H1 (cell line): ENCODE data around the gene TMTC2. TPM values are rescaled to one million over a fixed set of nuclear protein-coding genes. Genes with fewer than 3 reads are reported as not detected.

Experiments
- CTCF ChIA-PET: fragments of 300-600 bp; sonication (Branson Sonifier 250); formaldehyde crosslinking; loops from one replicate; lab custom pipeline; 2021; ENCODE audit not compliant: partially characterized antibody; lab: Charles Lee
- POLR2A ChIA-PET: fragments of 300-600 bp; sonication (Branson Sonifier 250); formaldehyde crosslinking; loops from one replicate; lab custom pipeline; 2021; ENCODE audit warnings: inconsistent platforms; ENCODE audit not compliant: partially characterized antibody; lab: Charles Lee
- DNase-seq, 2 experiments: peaks; one replicate each; pipeline versions ENCODE4 v3.0.0 to v3.0.0-alpha.2; 2010 to 2022; ENCODE audit warnings: low spot score in 2 of 2, low read depth in 1 of 2, mixed read lengths in 1 of 2
- FAIRE-seq: peaks from 2 replicates; lab custom pipeline; 2011; peaks lifted over from hg19 to GRCh38; lab: Jason Lieb, UNC
- H2AFZ ChIP-seq: 2 replicates; pipeline ENCODE4 v1.8.1; 2012; ENCODE audit warnings: low read length, inconsistent platforms
- H2AK5ac ChIP-seq: 2 replicates; pipeline ENCODE4 v1.6.1; 2013; ENCODE audit warnings: low read depth, low read length
- H2BK120ac ChIP-seq: replicated peaks from 2 replicates; pipeline ENCODE3; 2013; ENCODE audit warnings: low read depth, low read length, inconsistent platforms
- H2BK12ac ChIP-seq: 2 replicates; pipeline ENCODE4 v1.6.1; 2013; ENCODE audit warnings: low read depth, low read length
- H2BK15ac ChIP-seq: 2 replicates; pipeline ENCODE4 v1.6.1; 2013; ENCODE audit warnings: low read length
- H2BK20ac ChIP-seq: 2 replicates; pipeline ENCODE4 v1.6.1; 2013; ENCODE audit warnings: low read length
- H2BK5ac ChIP-seq: 2 replicates; pipeline ENCODE4 v1.6.1; 2013; ENCODE audit warnings: low read depth, low read length
- H3K14ac ChIP-seq: 2 replicates; pipeline ENCODE4 v1.6.1; 2013; ENCODE audit warnings: inconsistent platforms; ENCODE audit not compliant: insufficient read length
- H3K18ac ChIP-seq: 2 replicates; pipeline ENCODE4 v1.6.1; 2013; ENCODE audit warnings: low read length; ENCODE audit errors: extremely low read depth
- H3K23ac ChIP-seq: 2 replicates; pipeline ENCODE4 v1.6.1; 2013; ENCODE audit warnings: inconsistent platforms; ENCODE audit not compliant: insufficient read length
- H3K23me2 ChIP-seq: 2 replicates; pipeline ENCODE4 v1.6.1; 2013; ENCODE audit warnings: low read depth, low read length
- H3K27ac ChIP-seq: 2 replicates; pipeline ENCODE4 v1.6.1; 2011; ENCODE audit warnings: low read depth, low read length, inconsistent platforms
- H3K27me3 ChIP-seq, 4 experiments: replicated peaks in 1 of 4; 1 replicate in 1 of 4; 2 replicates in 3 of 4; pipeline versions ENCODE4 v1.6.1 to v1.8.1; 2011 to 2013; ENCODE audit warnings: low read length in 3 of 4, mild to moderate bottlenecking in 3 of 4, inconsistent platforms in 2 of 4, mixed read lengths in 2 of 4, moderate library complexity in 1 of 4; ENCODE audit not compliant: control insufficient read depth in 3 of 4, insufficient read depth in 3 of 4; ENCODE audit errors: extremely low read depth in 1 of 4
- H3K36me3 ChIP-seq, 4 experiments: 2 replicates each; pipeline versions ENCODE4 v1.6.1 to v1.8.1; 2011 to 2013; ENCODE audit warnings: mild to moderate bottlenecking in 4 of 4, low read length in 3 of 4, moderate library complexity in 2 of 4, control low read depth in 1 of 4, inconsistent platforms in 1 of 4; ENCODE audit not compliant: insufficient read depth in 4 of 4, control insufficient read depth in 2 of 4
- H3K4ac ChIP-seq: replicated peaks from 2 replicates; pipeline ENCODE3; 2013; ENCODE audit warnings: low read length, low read depth, mixed read lengths, inconsistent platforms; ENCODE audit not compliant: insufficient read length
- H3K4me1 ChIP-seq, 4 experiments: replicated peaks in 1 of 4; 1 replicate in 1 of 4; 2 replicates in 3 of 4; pipeline versions ENCODE4 v1.6.1 to v1.8.1; 2011 to 2013; ENCODE audit warnings: low read length in 3 of 4, inconsistent platforms in 2 of 4, mixed read lengths in 1 of 4; ENCODE audit not compliant: insufficient read depth in 4 of 4, control insufficient read depth in 3 of 4
- H3K4me2 ChIP-seq, 2 experiments: 2 replicates each; pipeline versions ENCODE4 v1.6.1 to v1.8.1; 2011 to 2013; ENCODE audit warnings: low read depth in 2 of 2, low read length in 2 of 2, control low read depth in 1 of 2, inconsistent platforms in 1 of 2, mild to moderate bottlenecking in 1 of 2; ENCODE audit not compliant: insufficient read depth in 1 of 2
- H3K4me3 ChIP-seq, 4 experiments: fragments of 200-600, 300-600 bp in 1 of 4; sonication (generic), shearing (Covaris generic), sonication (Bioruptor Twin) in 1 of 4; 2 replicates each; pipeline versions ENCODE4 v1.5.1 to v1.8.1; 2011 to 2016; ENCODE audit warnings: low read length in 4 of 4, low read depth in 3 of 4, control low read depth in 2 of 4, inconsistent platforms in 2 of 4, mild to moderate bottlenecking in 2 of 4, mixed read lengths in 1 of 4, moderate library complexity in 1 of 4; ENCODE audit not compliant: insufficient read depth in 2 of 4; ENCODE audit errors: extremely low read depth in 1 of 4
- H3K56ac ChIP-seq: replicated peaks from 2 replicates; pipeline ENCODE3; 2013; ENCODE audit warnings: low read depth, mild to moderate bottlenecking, mixed read lengths, low read length, inconsistent platforms; ENCODE audit not compliant: insufficient read length
- H3K79me1 ChIP-seq: 2 replicates; pipeline ENCODE4 v1.6.1; 2013; ENCODE audit warnings: low read depth, low read length, control low read depth
- H3K79me2 ChIP-seq, 2 experiments: 2 replicates each; pipeline versions ENCODE4 v1.6.1 to v1.8.1; 2012 to 2013; ENCODE audit warnings: low read length in 2 of 2, mild to moderate bottlenecking in 2 of 2, inconsistent platforms in 1 of 2; ENCODE audit not compliant: insufficient read depth in 2 of 2, control insufficient read depth in 1 of 2
- H3K9ac ChIP-seq, 4 experiments: replicated peaks in 1 of 4; 1 replicate in 1 of 4; 2 replicates in 3 of 4; pipeline versions ENCODE4 v1.6.1 to v1.8.1; 2011 to 2013; ENCODE audit warnings: low read depth in 3 of 4, low read length in 3 of 4, control low read depth in 2 of 4, mild to moderate bottlenecking in 2 of 4, moderate library complexity in 2 of 4, inconsistent platforms in 1 of 4; ENCODE audit errors: extremely low read depth in 1 of 4
- H3K9me3 ChIP-seq, 2 experiments: 2 replicates each; pipeline versions ENCODE4 v1.6.1 to v1.8.1; 2012 to 2013; ENCODE audit warnings: mild to moderate bottlenecking in 2 of 2, moderate library complexity in 2 of 2, control low read depth in 1 of 2, inconsistent platforms in 1 of 2, low read depth in 1 of 2, low read length in 1 of 2, mixed read lengths in 1 of 2; ENCODE audit not compliant: insufficient read depth in 2 of 2
- H4K20me1 ChIP-seq, 2 experiments: replicated peaks in 1 of 2; 2 replicates each; pipeline versions ENCODE3 to v1.8.1; 2011 to 2013; ENCODE audit warnings: inconsistent platforms in 2 of 2, low read length in 2 of 2, mild to moderate bottlenecking in 1 of 2; ENCODE audit not compliant: insufficient read depth in 2 of 2, control insufficient read depth in 1 of 2
- H4K5ac ChIP-seq: 2 replicates; pipeline ENCODE4 v1.6.1; 2013; ENCODE audit warnings: low read length, low read depth, mixed read lengths, inconsistent platforms; ENCODE audit not compliant: insufficient read length
- H4K8ac ChIP-seq: 2 replicates; pipeline ENCODE4 v1.8.0; 2013; ENCODE audit warnings: mild to moderate bottlenecking, moderate library complexity, low read length, inconsistent platforms; ENCODE audit not compliant: insufficient read depth; ENCODE audit errors: extremely low read depth
- H4K91ac ChIP-seq: replicated peaks from 2 replicates; pipeline ENCODE3; 2013; ENCODE audit warnings: low read length, mixed read lengths, inconsistent platforms; ENCODE audit not compliant: insufficient read length
- EGR1 ChIP-seq: IDR thresholded peaks from 2 replicates; pipeline ENCODE4 v1.6.1; 2011; ENCODE audit warnings: low read depth, low read length, borderline replicate concordance
- GABPA ChIP-seq: IDR thresholded peaks from 2 replicates; pipeline ENCODE4 v1.6.1; 2011; ENCODE audit warnings: mild to moderate bottlenecking, low read length, moderate library complexity, borderline replicate concordance; ENCODE audit not compliant: insufficient read depth
- KDM1A ChIP-seq: fragments of 200-600, 300-600 bp; sonication (generic); IDR thresholded peaks from 2 replicates; pipeline ENCODE4 v1.7.1; 2016; ENCODE audit warnings: mild to moderate bottlenecking, low read length, borderline replicate concordance
- NANOG ChIP-seq: IDR thresholded peaks from 2 replicates; pipeline ENCODE4 v1.6.1; 2011; ENCODE audit warnings: low read length, low read depth, mild to moderate bottlenecking, inconsistent platforms; ENCODE audit not compliant: insufficient read depth, poor library complexity, severe bottlenecking
- RAD21 ChIP-seq, 2 experiments: IDR thresholded peaks in 1 of 2; conservative IDR thresholded peaks in 1 of 2; 2 replicates each; pipeline ENCODE4 v1.6.1; 2011; ENCODE audit warnings: low read depth in 2 of 2, low read length in 2 of 2, improper control_type of control experiment in 1 of 2, inconsistent platforms in 1 of 2, mild to moderate bottlenecking in 1 of 2, moderate library complexity in 1 of 2
- RBBP5 ChIP-seq: IDR thresholded peaks from 2 replicates; pipeline ENCODE4 v1.7.1; 2012; ENCODE audit warnings: low read depth, mild to moderate bottlenecking, inconsistent platforms, low read length, moderate library complexity, borderline replicate concordance
- RNF2 ChIP-seq: fragments of 200-900, 300-1000 bp; sonication (generic); IDR thresholded peaks from 2 replicates; pipeline ENCODE4 v1.7.1; 2016; ENCODE audit warnings: borderline replicate concordance, low read depth, mild to moderate bottlenecking, antibody characterized with exemption, low read length; ENCODE audit not compliant: poor library complexity, severe bottlenecking; ENCODE audit errors: missing control alignments
- SIRT6 ChIP-seq: IDR thresholded peaks from one replicate; pipeline ENCODE4 v1.7.1; 2012; ENCODE audit warnings: low read length, inconsistent platforms
- SP2 ChIP-seq: IDR thresholded peaks from 2 replicates; pipeline ENCODE4 v1.6.1; 2012; ENCODE audit warnings: mild to moderate bottlenecking, low read length, inconsistent platforms
- SP4 ChIP-seq: IDR thresholded peaks from 2 replicates; pipeline ENCODE4 v1.6.1; 2012; ENCODE audit warnings: low read length, inconsistent platforms
- SUZ12 ChIP-seq: fragments of 200-600 bp; sonication (generic); IDR thresholded peaks from 2 replicates; pipeline ENCODE4 v1.6.1; 2012; ENCODE audit warnings: mild to moderate bottlenecking, inconsistent platforms, low read length, moderate library complexity, mixed read lengths
- TAF7 ChIP-seq: optimal IDR thresholded peaks from 2 replicates; pipeline ENCODE3; 2011; ENCODE audit warnings: low read depth, mild to moderate bottlenecking, inconsistent platforms, low read length, moderate library complexity, borderline replicate concordance
- YY1 ChIP-seq: IDR thresholded peaks from 2 replicates; pipeline ENCODE4 v1.6.1; 2011; ENCODE audit warnings: low read depth, mild to moderate bottlenecking, low read length
- WGBS, 2 experiments: shearing (Covaris generic) in 1 of 2; methylation state at CpG; one replicate each; pipeline versions ENCODE4 v1.1.6 to v1.1.7; 2013 to 2015; ENCODE audit warnings: low lambda C conversion rate in 2 of 2, mixed read lengths in 2 of 2, inconsistent platforms in 1 of 2, low coverage in 1 of 2, missing lambda C conversion rate in 1 of 2; ENCODE audit not compliant: insufficient replicate concordance in 2 of 2, insufficient coverage in 1 of 2, insufficient read length in 1 of 2; ENCODE audit errors: extremely low coverage in 1 of 2, missing lambda C conversion rate in 1 of 2; 5-methylcytosine and 5-hydroxymethylcytosine counted together
- polyA plus RNA-seq, 7 experiments: library from polyadenylated mRNA; depleted of rRNA in 3 of 7; stranded (reverse) in 5 of 7; unstranded in 2 of 7; fragments of >200 nt in 5 of 7; fragments of 200-250 nt in 2 of 7; gene quantifications; 1 replicate in 5 of 7; 2 replicates in 1 of 7; 4 replicates in 1 of 7; pipeline versions ENCODE4 v1.2.1 to v1.2.3, GENCODE V29; 2011 to 2013; ENCODE audit warnings: missing spikeins in 2 of 7, mixed read lengths in 2 of 7
- total RNA-seq: library from RNA; stranded (reverse); fragmentation: NEBNext Ultra II Directional; extraction: Animal tissue kit (Norgen Biotek cat#: 25700); gene quantifications from 2 replicates; pipeline ENCODE4 v1.2.1, GENCODE V29; 2021
- TF ChIP-seq, protein P1 (sequence below): IDR thresholded peaks from 2 replicates; pipeline ENCODE4 v1.6.1; 2012; ENCODE audit warnings: inconsistent platforms

The TMTC2 gene
- total and polyA plus RNA-seq, 2 of the 8 experiments (the other 6 are each of a cell fraction or from before 2014, with no cell fraction given): 2.3 to 3.9 TPM

DNA sequence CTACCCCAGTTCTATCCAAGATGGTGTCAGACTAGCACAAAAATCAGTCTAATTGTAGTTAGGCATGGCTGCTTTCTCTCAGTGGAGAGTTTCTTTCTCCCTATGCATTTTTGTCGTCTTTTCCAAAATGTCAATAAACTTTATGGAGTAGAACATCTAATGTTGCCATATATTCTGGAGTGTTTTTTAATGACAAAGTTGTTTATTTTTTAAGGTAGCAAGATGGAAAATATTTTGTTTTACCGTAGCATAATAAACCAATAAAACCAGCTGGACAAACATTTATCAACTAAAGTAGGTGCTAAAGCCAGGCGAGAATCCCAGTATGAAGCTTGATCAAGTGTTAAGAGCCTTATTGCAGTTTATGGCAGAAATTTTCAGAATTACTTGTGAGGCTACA lies 146.3 kb downstream of the TMTC2 start:
- DNase-seq (no peak), FAIRE-seq (no peak)
- ChIA-PET CTCF (interaction anchor here (1.0 to 1.7 kb wide), 2 partner anchors 10 to 12 kb away, joined by 4 read pairs; no protein-coding TSS in a partner anchor), POLR2A (interaction anchor here (1.3 kb wide), 1 partner anchor 11 kb away, joined by 4 read pairs; no protein-coding TSS in a partner anchor)
- Histone ChIP-seq H4K91ac (no peak overlapping the region), H2AFZ (no peak overlapping the region), H2AK5ac (no peak overlapping the region), H3K23me2 (no peaks in the 10 kb centered on the region), H3K79me2 (no peaks in the 10 kb centered on the region), H3K27me3 (no peaks in the 10 kb centered on the region), H3K14ac (no peak overlapping the region), H2BK120ac (no peak overlapping the region), H4K8ac (no peak overlapping the region), H3K4me1 (no peaks in the 10 kb centered on the region; a peak in 1 of 7 replicates), H3K56ac (no peak overlapping the region), H2BK15ac (no peak overlapping the region), H2BK12ac (no peak overlapping the region), H3K36me3 (no peaks in the 10 kb centered on the region), H2BK5ac (no peak overlapping the region), H3K27ac (no peak overlapping the region), H2BK20ac (no peak overlapping the region), H3K4me2 (no peak overlapping the region), H4K5ac (no peak overlapping the region), H3K4ac (no peak overlapping the region), H3K9ac (no peak overlapping the region), H4K20me1 (no peaks in the 10 kb centered on the region), H3K79me1 (no peaks in the 10 kb centered on the region), H3K4me3 (no peak overlapping the region), H3K18ac (no peak overlapping the region), H3K23ac (no peak overlapping the region), H3K9me3 (no peaks in the 10 kb centered on the region)
- 91% methylated on average over 3 of the region's 3 CpGs; no CpG with 5 or more reads in 1 of the 2 experiments for whole genome bisulfite sequencing, 2 experiments
- TF ChIP-seq SUZ12 (no peak), RBBP5 (no peak), YY1 (no peak), KDM1A (no peak), GABPA (no peak), SIRT6 (no peak), SP4 (no peak), TAF7 (no peak), SP2 (no peak), RNF2 (no peak), EGR1 (no peak), RAD21 (IDR thresholded peaks at IDR 0.05 in 1 of 2, conservative IDR thresholded peaks at IDR 0.05 in 1 of 2; ENCODE audit: low read depth in 2 of 2, low read length in 2 of 2) (no peak), NANOG (no peak)
- TF ChIP-seq, protein P1, sequence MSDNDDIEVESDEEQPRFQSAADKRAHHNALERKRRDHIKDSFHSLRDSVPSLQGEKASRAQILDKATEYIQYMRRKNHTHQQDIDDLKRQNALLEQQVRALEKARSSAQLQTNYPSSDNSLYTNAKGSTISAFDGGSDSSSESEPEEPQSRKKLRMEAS: no peak
